Upper lobe of right lung (tissue), 1 donor: Measurements from ENCODE around the gene C4BPB. TPM values are rescaled to one million over a fixed set of nuclear protein-coding genes. Genes with fewer than 3 reads are reported as not detected.
"Not testable (repeated sequence)": the region's sequence is repeated elsewhere in the genome, so short reads cannot be mapped to it uniquely, and the experiment has no call there.

Experiments used
- ATAC-seq: fragments of 200-7000 bp; cut with Tn5 transposase; one replicate; pipeline ENCODE4 v1.9.1; 2020; ENCODE audit warnings: mild to moderate bottlenecking, moderate library complexity
- DNase-seq: peaks from one replicate; pipeline ENCODE4 v3.0.0-alpha.2; 2020
- H3K27ac ChIP-seq: fragments of 200-600 bp; one replicate; pipeline ENCODE4 v1.8.0; 2022
- H3K27me3 ChIP-seq: fragments of 200-600 bp; one replicate; pipeline ENCODE4 v1.8.0; 2022; ENCODE audit warnings: mild to moderate bottlenecking
- H3K36me3 ChIP-seq: fragments of 200-600 bp; one replicate; pipeline ENCODE4 v1.8.0; 2022
- H3K4me1 ChIP-seq: fragments of 200-600 bp; one replicate; pipeline ENCODE4 v1.8.0; 2022
- H3K4me3 ChIP-seq: fragments of 200-600 bp; one replicate; pipeline ENCODE4 v1.8.0; 2022; ENCODE audit warnings: mild to moderate bottlenecking
- H3K9me3 ChIP-seq: fragments of 200-600 bp; one replicate; pipeline ENCODE4 v1.8.0; 2022
- CTCF ChIP-seq: fragments of 200-600 bp; IDR thresholded peaks from one replicate; pipeline ENCODE4 v1.8.0; 2022; ENCODE audit warnings: antibody characterized with exemption
- intact Hi-C: fragments of 100-400 bp; cut with DNase I; formaldehyde crosslinking; loops from one replicate; pipeline ENCODE4 v1.11.0; 2022
- long read RNA-seq: library from polyadenylated mRNA; unstranded; transcript quantifications from one replicate; pipeline ENCODE4 v2.0.0, GENCODE V29; 2021
- total RNA-seq: library from RNA; stranded (reverse); fragmentation: NEBNext Ultra II Directional; extraction: Animal tissue kit (Norgen Biotek cat#: 25700); gene quantifications from one replicate; pipeline ENCODE4 v1.2.1, GENCODE V29; 2021
- donor health status: DM: no; HTN: yes; CAD: no; lungs with severe emphysema.

Gene C4BPB, protein sequence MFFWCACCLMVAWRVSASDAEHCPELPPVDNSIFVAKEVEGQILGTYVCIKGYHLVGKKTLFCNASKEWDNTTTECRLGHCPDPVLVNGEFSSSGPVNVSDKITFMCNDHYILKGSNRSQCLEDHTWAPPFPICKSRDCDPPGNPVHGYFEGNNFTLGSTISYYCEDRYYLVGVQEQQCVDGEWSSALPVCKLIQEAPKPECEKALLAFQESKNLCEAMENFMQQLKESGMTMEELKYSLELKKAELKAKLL
- total RNA-seq = 6.6 TPM
- long read RNA-seq, transcript C4BPB-206 (3 exons, 1,992 nt) = major isoform, 5 of 11 reads
- long read RNA-seq, partial matches to known transcripts = 0 of 11 reads
- long read RNA-seq, other reads (novel, unspliced or antisense) = 3 of 11 reads

DNA sequence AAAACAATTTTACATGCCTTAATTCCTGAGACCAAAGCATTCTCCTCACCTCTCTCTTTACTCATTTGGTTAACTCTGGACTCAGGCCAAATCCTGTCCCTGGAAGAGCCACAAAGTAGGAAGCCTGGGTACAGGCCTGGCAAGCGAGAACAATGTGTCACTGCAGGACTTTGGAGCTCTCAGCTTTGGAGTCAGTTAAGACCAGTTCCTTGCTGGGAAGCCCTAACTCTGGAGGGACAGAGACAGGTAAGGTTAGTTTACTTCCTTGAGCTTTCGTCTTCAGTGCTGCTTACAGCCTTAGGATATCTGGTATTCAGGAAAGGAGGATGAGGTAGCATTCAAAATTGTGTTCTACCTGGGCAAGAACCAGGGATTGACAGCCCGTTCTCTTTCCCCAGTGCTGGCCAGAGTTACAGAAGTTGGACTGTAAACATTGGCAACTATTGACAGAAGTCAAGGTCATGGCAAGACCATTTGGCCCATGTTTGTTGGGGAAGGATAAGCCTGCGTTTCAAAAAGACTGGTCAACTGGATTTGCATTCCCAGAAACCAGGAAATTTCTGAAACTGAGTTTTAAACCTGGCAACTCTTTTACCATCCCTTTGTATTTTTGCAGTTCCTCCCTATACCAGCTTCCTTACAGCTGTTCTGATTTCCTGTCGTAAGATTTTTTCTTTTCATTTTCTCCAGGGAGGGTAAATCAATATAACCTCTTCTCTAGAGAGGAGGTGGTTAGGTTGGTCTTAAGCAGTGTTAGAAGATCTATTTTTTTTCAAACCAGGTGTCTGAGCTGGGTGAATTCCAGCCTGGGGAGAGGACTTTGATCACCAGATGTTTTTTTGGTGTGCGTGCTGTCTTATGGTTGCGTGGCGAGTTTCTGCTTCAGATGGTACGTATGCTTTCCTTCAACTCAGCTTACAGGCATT, at the start of gene C4BPB:
TSS of gene C4BPB (plus strand) at position 160 of the 926 bp plus-strand sequence. CDS start at position 832, 672 bp downstream.
- no peaks in the 10 kb centered on the region for H3K9me3 ChIP-seq
- TF ChIP-seq CTCF = no peak
- intact Hi-C loops = loop anchor here (10.0 kb wide), 1 partner anchor 316 kb away; no protein-coding TSS in a partner anchor
- no peaks in the 10 kb centered on the region for H3K36me3 ChIP-seq
- DNase-seq (no peak), ATAC-seq (peak; percentile 69)
- H3K4me1 ChIP-seq = no peaks in the 10 kb centered on the region
- H3K4me3 ChIP-seq = no peak within 1 kb of the TSS
- no peak within 1 kb of the TSS for H3K27ac ChIP-seq
- no peaks in the 10 kb centered on the region for H3K27me3 ChIP-seq

GRCh38 chr1:207039380-207040180, 49.1 kb upstream of the C4BPB start:
- peak; percentile 49 for ATAC-seq

GRCh38 chr1:207040181-207040533, 48.5 kb upstream of the C4BPB start:
- Histone ChIP-seq H3K9me3 (no peaks in the 10 kb centered on the region), H3K27me3 (peaks cover 5% of the 10 kb centered on the region), H3K4me1 (peaks cover 8% of the 10 kb centered on the region), H3K4me3 (no peak overlapping the region), H3K36me3 (no peaks in the 10 kb centered on the region), H3K27ac (no peak overlapping the region)
- ATAC-seq = no peak
- DNase-seq = no peak
- intact Hi-C loops = no loop called here
- TF ChIP-seq CTCF = no peak

More at GRCh38 chr1:207039380-207040180, 49.1 kb upstream of the C4BPB start:
- Histone ChIP-seq H3K27me3 (peaks cover 5% of the 10 kb centered on the region), H3K4me3 (no peak overlapping the region), H3K9me3 (no peaks in the 10 kb centered on the region), H3K36me3 (no peaks in the 10 kb centered on the region), H3K27ac (no peak overlapping the region), H3K4me1 (peaks cover 6% of the 10 kb centered on the region)
- TF ChIP-seq CTCF = no peak
- no peak for DNase-seq
- intact Hi-C loops = no loop called here

DNA sequence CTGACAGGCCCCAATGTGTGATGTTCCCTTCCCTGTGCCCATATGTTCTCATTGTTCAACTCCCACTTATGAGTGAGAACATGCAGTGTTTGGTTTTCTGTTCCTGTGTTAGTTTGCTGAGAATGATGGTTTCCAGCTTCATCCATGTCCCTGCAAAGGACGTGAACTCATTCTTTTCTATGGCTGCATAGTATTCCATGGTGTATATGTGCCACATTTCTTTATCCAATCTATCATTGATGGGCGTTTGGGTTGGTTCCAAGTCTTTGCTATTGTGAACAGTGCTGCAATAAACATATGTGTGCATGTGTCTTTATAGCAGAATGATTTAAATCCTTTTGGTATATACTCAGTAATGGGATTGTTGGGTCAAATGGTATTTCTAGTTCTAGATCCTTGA, 47.3 kb upstream of the C4BPB start:
- H3K27ac ChIP-seq, H3K9me3 ChIP-seq, H3K4me3 ChIP-seq, H3K27me3 ChIP-seq, ATAC-seq, intact Hi-C loops, DNase-seq, H3K36me3 ChIP-seq: not testable (repeated sequence)
- H3K4me1 ChIP-seq = peaks cover 21% of the 10 kb centered on the region

DNA sequence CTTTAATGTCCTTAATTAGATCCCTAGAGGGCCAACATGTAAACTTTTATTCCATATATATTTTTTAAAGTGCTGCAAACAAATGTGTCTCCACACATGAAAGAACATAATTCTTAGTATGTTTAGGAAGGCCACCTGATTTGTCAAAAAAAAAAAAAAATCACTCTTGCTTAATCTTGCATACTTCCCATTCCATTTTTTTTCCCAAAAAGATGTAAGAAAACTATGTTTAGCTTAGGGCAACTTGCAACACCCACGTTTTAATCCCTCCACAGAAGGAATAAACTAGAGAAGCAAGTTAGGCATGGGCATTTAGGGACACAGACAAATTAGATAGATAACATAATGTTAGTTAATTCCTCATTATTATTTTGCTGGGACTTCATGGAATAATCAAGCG, 43.2 kb upstream of the C4BPB start:
- Histone ChIP-seq H3K36me3 (peaks cover 29% of the 10 kb centered on the region), H3K4me3 (no peak overlapping the region), H3K9me3 (no peaks in the 10 kb centered on the region), H3K27ac (no peak overlapping the region), H3K4me1 (peaks cover 41% of the 10 kb centered on the region), H3K27me3 (no peaks in the 10 kb centered on the region)
- DNase-seq (no peak), ATAC-seq (no peak)
- intact Hi-C loops = no loop called here
- TF ChIP-seq CTCF = no peak
